Measurements from ENCODE around the gene KEAP1.

DNA sequence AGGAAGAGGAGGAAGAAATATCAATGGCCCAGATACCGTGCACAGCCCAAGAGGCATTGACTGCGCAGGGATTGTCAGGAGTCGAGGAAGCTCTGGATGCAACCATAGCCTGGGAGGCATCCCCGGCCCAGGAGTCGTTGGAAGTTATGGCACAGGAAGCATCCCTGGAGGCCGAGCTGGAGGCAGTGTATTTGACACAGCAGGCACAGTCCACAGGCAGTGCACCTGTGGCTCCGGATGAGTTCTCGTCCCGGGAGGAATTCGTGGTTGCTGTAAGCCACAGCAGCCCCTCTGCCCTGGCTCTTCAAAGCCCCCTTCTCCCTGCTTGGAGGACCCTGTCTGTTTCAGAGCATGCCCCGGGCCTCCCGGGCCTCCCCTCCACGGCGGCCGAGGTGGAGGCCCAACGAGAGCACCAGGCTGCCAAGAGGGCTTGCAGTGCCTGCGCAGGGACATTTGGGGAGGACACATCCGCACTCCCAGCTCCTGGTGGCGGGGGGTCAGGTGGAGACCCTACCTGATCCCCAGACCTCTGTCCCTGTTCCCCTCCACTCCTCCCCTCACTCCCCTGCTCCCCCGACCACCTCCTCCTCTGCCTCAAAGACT, 36.0 kb downstream of the KEAP1 start:
- TF ChIP-seq, protein P1, sequence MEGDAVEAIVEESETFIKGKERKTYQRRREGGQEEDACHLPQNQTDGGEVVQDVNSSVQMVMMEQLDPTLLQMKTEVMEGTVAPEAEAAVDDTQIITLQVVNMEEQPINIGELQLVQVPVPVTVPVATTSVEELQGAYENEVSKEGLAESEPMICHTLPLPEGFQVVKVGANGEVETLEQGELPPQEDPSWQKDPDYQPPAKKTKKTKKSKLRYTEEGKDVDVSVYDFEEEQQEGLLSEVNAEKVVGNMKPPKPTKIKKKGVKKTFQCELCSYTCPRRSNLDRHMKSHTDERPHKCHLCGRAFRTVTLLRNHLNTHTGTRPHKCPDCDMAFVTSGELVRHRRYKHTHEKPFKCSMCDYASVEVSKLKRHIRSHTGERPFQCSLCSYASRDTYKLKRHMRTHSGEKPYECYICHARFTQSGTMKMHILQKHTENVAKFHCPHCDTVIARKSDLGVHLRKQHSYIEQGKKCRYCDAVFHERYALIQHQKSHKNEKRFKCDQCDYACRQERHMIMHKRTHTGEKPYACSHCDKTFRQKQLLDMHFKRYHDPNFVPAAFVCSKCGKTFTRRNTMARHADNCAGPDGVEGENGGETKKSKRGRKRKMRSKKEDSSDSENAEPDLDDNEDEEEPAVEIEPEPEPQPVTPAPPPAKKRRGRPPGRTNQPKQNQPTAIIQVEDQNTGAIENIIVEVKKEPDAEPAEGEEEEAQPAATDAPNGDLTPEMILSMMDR (IDR thresholded peaks at IDR 0.05) = no peak
- no peak for TF ChIP-seq POLR2A (IDR thresholded peaks at IDR 0.05)

Measured in esophagus squamous epithelium (tissue), 4 donors.